Panc1 (cell line): Measurements from ENCODE around the gene VWA5B1.

Source experiments
- CTCF ChIP-seq: fragments of 450-650 bp; IDR thresholded peaks from 2 replicates; pipeline ENCODE4 v1.5.1; 2017; ENCODE audit warnings: mild to moderate bottlenecking
- POLR2AphosphoS5 ChIP-seq: IDR thresholded peaks from 2 replicates; pipeline ENCODE4 v1.6.1; 2012; ENCODE audit warnings: mild to moderate bottlenecking, low read depth, low read length, moderate library complexity
- SIN3A ChIP-seq: IDR thresholded peaks from 2 replicates; pipeline ENCODE4 v1.6.1; 2012; ENCODE audit warnings: low read depth, mild to moderate bottlenecking, low read length, moderate library complexity, borderline replicate concordance; ENCODE audit not compliant: insufficient read depth

- TF ChIP-seq CTCF (peak; percentile 14; the same call in 1 of the 2 replicates), SIN3A (no peak), POLR2AphosphoS5 (no peak)
Observed at GRCh38 chr1:20242890-20243479, 47.7 kb upstream of the VWA5B1 start.
